Measurements from ENCODE around the gene FNBP1. TPM values are rescaled to one million over a fixed set of nuclear protein-coding genes. Genes with fewer than 3 reads are reported as not detected.

FNBP1 gene
- total RNA-seq, 1 donor from 2014 or later, result 51.2 TPM

DNA sequence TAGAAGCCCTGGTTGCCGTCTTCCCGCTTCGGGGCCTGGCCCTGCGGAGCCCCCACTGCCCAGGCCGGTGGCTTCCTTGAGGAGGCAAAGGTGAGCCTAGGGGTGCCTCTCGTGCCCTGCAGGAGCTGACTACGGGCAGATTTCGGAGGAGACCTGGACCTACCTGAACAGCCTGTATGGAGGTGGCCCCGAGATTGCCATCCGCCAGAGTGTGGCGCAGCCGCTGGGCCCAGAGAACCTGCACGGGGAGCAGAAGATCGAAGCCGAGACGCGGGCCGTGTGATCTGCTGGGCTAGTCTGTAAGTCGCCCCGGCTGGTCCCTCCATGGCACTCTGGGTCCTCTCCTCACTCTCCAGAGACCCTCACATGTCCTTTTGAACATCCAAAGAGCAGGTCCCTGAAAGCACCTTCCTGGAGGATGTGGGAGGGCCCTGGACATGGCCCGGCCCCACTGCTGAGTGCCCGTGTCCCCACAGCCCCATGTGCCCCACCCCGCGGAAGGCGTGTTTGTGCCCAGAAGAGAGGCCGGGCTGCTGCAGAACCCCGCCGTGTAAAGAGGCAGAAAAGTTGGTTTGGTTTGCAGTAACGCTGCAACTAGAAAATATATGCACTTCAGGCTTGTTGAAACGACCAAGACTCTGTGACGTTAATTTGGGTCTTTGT lies 162.9 kb downstream of the FNBP1 start:
- no peak for DNase-seq (ENCODE audit: low read depth in 2 of 2)

GRCh38 chr9:129879103-129879699 lies 163.8 kb downstream of the FNBP1 start:
- DNase-seq (ENCODE audit: low read depth in 2 of 2), result no peak

DNA sequence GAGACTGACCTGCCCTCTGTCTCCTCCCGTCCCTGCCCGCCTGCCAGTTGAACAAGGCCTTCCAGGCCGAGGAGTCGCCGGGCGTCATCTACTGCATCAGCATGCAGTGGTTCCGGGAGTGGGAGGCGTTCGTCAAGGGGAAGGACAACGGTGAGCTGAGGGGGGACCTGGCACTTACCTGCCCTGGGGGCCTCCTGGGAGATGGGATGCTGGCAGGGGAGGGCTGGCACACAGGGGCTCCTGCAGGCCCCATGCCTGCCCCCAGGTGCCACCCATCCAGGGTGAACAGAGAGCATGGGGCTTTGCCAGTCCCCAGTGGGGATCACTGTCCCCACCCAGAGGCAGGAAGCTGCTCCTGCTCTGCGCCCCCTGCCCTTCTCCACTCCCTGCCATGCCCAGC lies 164.7 kb downstream of the FNBP1 start:
- no peak for DNase-seq (ENCODE audit: low read depth in 2 of 2)

DNA sequence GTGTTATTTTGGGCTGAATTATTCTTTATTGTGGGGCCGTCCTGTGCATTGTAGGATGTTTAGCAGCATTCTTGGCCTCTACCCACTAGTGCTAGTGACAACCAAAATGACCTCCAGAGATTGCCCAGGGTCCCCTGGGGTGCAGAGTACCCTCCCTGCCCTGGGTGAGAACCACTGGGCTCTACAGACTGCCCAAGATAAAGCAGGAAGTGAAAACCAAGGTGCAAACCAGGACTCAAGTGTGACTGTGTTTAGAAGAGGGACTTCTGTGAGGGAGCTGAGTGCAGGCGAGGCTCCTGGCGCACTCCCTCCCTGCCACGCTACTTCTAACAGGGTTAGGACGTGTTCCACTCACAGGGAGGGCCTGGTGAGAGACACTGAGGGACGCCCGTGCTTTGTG lies 166.2 kb downstream of the FNBP1 start:
- no peak for DNase-seq (ENCODE audit: low read depth in 2 of 2)

DNA sequence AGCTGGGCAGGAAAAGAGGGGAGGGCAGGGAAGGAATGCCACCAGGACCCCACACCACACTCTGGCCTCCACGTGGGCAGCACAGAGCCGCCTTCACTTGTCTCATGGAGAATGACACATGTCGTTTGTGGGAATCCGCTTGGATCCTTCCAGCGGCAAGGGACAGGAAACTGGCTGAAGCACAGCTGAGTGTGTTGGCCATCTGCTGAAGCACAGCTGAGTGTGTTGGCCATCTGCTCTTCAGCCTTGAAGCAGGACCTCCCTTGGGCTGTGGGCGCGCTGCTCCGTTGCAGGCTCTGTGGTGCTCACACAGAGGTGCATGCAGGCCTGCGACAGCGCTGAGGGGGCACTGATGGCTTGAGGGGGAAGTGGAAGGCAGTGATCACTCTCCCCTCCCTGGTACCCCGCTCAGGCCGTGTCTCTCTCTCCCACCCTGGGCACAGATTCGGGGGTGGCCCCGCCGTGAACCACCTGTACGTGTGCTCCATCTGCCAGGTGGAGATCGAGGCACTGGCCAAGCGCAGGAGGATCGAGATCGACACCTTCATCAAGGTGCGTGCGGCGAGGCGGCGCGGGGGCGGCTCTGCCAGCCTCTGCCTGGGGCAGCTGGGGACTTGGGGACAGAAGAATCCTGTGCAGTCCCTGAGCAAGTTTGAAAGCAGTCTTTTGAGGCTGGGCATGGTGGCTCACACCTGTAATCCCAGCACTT lies 167.1 kb downstream of the FNBP1 start:
- no peak for DNase-seq (ENCODE audit: low read depth in 2 of 2)

DNA sequence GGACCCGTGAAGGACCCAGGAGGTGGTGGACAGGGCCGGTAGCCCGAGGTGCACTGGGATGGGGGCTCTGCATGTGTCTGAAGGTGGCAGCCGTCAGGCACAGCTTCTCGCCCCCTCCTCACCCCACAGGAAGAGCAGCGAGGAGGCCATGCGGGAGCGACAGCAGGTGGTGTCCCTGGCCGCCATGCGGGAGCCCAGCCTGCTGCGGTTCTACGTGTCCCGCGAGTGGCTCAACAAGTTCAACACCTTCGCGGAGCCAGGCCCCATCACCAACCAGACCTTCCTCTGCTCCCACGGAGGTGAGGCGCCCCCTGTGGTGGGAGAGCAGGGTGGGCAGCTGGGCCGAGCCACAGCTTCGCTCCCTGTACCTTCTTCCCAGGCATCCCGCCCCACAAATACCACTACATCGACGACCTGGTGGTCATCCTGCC lies 167.8 kb downstream of the FNBP1 start:
- DNase-seq (ENCODE audit: low read depth in 2 of 2), result no peak

- DNase-seq (ENCODE audit: low read depth in 2 of 2), result no peak
Observed at GRCh38 chr9:129874261-129875101, 168.5 kb downstream of the FNBP1 start.

DNA sequence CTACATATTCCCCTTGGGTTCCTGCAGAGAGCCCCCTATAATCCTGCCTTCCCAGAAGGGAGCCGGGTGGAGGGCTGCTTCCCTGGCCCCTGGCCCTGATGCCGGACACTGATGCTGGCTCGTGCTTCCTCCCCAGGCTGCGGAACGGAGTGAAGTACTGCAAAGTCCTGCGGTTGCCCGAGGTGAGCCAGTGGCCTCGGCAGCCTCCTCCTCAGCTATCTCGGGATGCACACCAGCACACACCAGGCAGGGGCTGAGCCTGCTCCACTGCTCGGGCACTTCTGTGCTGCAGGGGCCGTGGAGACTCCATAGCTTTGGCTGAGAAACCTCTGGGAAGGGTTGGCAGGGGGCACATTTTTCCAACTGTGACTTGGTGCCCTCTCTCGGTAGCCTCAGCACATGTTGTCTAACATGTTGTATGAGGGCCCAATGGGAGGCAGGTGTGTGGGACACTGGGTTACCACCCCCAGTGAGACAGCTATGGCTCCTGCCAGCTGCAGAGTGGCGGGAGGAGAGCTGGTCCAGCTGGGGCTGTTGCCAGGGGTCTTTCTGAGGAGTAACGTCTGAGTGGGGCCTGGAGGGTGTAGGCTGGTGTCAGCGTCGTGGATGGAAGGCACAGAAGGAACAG lies 169.3 kb downstream of the FNBP1 start:
- DNase-seq (ENCODE audit: low read depth in 2 of 2), result no peak

DNA sequence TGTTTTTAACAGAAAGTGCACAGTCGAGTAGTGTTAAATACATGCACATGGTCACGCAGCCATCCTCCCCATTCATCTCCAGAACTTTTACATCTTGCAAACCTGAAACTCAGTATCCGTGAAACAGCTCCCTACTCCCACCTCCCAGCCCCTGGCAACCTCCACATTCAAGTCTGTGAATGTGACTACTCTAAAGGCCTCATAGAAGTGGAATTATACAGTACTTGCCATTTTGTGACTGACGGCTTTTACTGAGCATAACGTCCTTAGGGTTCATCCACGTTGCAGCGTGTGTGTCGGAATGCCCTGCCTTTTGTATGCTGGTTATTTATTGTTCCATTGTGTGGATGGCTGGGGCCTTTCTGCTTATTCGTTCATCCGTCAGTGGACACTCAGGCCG lies 171.9 kb downstream of the FNBP1 start:
- no peak for DNase-seq (ENCODE audit: low read depth in 2 of 2)

DNA sequence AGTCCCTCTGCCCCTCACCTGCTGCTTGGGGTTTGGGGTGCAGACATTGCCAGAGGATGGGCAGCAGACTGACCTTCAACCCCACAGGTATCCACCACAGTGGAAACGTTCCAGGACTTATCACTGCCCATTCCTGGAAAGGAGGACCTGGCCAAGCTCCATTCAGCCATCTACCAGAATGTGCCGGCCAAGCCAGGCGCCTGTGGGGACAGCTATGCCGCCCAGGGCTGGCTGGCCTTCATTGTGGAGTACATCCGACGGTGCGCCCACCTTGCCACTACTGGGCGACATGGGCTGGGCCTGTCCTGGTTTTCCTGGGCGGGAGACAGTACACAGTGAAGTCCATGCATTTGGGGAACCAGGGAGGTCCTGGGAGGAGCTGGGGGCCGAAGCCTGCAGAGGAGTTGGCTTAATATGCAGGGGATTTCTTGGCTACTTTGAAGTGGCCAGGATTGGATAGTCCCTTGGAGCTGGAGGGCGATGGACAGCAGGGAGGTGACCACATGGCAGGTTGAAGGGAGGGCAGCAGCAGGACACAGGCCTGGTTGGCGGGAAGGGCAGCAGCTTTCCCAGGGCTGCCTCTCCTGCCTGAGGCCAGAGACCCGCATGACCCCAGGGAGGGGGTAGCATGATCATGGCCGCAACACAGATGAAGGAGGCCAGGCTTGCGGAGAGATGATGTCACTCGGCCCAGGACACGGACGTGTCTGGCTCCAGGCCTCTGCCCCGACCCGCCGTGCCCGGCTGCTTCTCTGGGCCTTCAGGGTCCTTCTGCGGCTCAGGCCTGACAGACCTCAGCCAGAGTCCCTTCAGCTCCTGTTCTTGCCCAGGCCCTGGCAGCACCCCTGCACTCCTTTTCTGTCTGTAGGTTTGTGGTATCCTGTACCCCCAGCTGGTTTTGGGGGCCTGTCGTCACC lies 173.1 kb downstream of the FNBP1 start:
- no peak for DNase-seq (ENCODE audit: low read depth in 2 of 2)

- peak in 1 of 2 donors; percentile 66 for DNase-seq (ENCODE audit: low read depth in 2 of 2)
Observed at GRCh38 chr9:129868872-129869486, 174.0 kb downstream of the FNBP1 start.

- DNase-seq (ENCODE audit: low read depth in 2 of 2), result no peak
Observed at GRCh38 chr9:129868023-129868871, 174.7 kb downstream of the FNBP1 start.

DNA sequence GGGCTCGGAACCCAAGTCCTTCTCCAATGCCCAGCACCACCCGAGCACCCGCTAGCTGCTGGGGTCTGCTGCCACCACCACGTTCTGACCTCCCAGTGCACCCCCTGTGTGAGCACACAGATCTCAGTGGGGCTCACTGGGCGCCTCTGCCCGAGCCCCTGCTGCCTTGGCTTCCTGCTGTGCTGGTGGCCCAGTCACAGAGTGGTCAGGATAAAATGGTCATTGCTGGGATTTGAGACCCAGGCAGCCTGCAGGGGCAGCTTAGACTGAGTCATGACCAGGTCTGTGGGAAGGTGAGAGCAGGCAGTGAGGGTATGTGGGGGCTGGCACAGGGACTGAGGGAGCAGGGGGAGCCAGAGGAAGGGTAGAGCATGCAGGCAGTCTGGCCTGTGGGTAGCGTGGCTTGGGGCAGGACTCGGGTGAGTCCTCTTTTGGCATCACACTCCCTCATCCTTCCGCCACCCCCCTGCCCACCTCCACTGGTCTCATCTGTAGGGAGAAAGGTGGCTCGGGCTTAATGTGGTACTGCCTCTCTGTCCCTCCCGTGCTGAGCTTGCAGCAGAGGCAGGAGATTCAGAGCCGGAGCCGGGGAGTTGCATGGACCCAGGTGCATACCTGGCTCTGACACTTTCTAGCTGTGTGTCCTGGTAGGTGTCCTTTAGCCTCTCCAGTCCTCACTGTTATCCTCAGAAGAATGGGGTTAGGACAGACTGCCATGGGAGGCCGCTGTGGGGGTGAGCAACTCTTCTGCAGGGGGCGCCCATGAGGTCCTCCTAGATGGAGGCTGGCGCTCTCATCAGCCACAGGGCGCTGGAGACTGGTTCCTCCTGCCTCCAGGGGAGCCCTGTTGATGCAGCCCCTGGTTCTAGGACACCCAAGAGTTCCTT lies 175.6 kb downstream of the FNBP1 start:
- DNase-seq (ENCODE audit: low read depth in 2 of 2), result no peak

- DNase-seq (ENCODE audit: low read depth in 2 of 2), result no peak
Observed at GRCh38 chr9:129866394-129867135, 176.4 kb downstream of the FNBP1 start.

GRCh38 chr9:129865668-129866320 lies 177.2 kb downstream of the FNBP1 start:
- no peak for DNase-seq (ENCODE audit: low read depth in 2 of 2)

DNA sequence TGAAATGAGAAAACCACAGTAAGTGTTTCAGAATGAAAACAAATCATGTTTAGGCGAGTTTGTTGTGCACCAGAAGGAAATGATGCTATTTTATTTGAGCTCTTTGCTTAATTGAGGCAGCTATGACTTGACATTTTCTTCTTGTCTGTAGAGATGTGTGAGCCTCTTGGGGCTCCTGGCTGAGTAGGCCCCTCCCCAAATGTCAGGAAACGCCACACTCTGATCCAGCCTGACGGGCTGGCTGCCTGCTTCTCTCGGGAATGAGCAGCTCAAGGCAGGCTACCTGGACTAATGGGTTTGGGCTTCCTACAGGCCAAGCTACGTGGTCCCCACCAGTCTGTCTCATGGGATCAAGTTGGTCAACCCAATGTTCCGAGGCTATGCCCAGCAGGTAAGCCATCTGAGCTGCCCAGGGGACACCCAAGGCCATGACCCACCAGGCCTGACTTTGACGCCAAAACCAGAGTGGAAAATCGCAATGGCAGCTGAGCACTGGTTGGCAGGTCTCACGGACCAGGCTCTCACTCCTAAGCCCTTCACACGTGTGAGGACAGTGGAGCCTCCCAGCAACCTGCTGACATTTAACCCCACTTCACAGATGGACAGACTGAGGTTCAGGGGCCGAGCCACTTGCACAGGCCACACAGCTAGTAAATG lies 177.9 kb downstream of the FNBP1 start:
- no peak for DNase-seq (ENCODE audit: low read depth in 2 of 2)

Data from lung microvascular endothelial cell (primary cell).